Esophagus muscularis mucosa (tissue), 4 donors: Measurements from ENCODE around the gene SPATA1. TPM values are rescaled to one million over a fixed set of nuclear protein-coding genes. Genes with fewer than 3 reads are reported as not detected.

Experiments used
- DNase-seq: peaks from one replicate; pipeline ENCODE4 v3.0.0-alpha.2; 2017; ENCODE audit errors: extremely low spot score
- H3K27ac ChIP-seq, 4 donors: fragments of 200-600 bp; sonication (generic); replicated peaks in 1 of 4; 1 replicate in 3 of 4; 2 replicates in 1 of 4; pipeline ENCODE4 v1.5.1; 2016 to 2019; ENCODE audit warnings: mild to moderate bottlenecking in 1 of 4
- H3K27me3 ChIP-seq, 4 donors: fragments of 200-600 bp; sonication (generic); one replicate each; pipeline versions ENCODE4 v1.5.1 to v1.6.0; 2016 to 2019
- H3K36me3 ChIP-seq, 4 donors: fragments of 200-600 bp; sonication (generic); one replicate each; pipeline ENCODE4 v1.5.1; 2016 to 2019
- H3K4me1 ChIP-seq, 4 donors: fragments of 200-600 bp; sonication (generic); one replicate each; pipeline ENCODE4 v1.5.1; 2016 to 2019
- H3K4me3 ChIP-seq, 4 donors: fragments of 200-600 bp; sonication (generic); 1 replicate in 2 of 4; 2 replicates in 2 of 4; pipeline ENCODE4 v1.5.1; 2016 to 2019; ENCODE audit warnings: mild to moderate bottlenecking in 4 of 4, moderate library complexity in 1 of 4
- H3K9me3 ChIP-seq, 4 donors: fragments of 200-600 bp; sonication (generic); 1 replicate in 3 of 4; 2 replicates in 1 of 4; pipeline ENCODE4 v1.5.1; 2016 to 2019
- CTCF ChIP-seq, 3 experiments: fragments of 200-600 bp in 2 of 3; fragments of 450-650 bp in 1 of 3; sonication (generic) in 2 of 3; IDR thresholded peaks; one replicate each; pipeline ENCODE4 v1.5.1; 2017 to 2019; ENCODE audit warnings: antibody characterized with exemption in 3 of 3, mild to moderate bottlenecking in 2 of 3, moderate library complexity in 1 of 3
- EP300 ChIP-seq: sonication (generic); formaldehyde crosslinking; IDR thresholded peaks from one replicate; pipeline ENCODE4 v1.6.1; 2017; ENCODE audit warnings: antibody characterized with exemption
- POLR2A ChIP-seq: fragments of 450-650 bp; IDR thresholded peaks from one replicate; pipeline ENCODE4 v1.6.1; 2017; ENCODE audit warnings: antibody characterized with exemption, moderate library complexity, mild to moderate bottlenecking, low read depth
- POLR2AphosphoS5 ChIP-seq, 2 donors: sonication (generic); formaldehyde crosslinking; IDR thresholded peaks; one replicate each; pipeline ENCODE4 v1.6.1; 2017; ENCODE audit warnings: antibody characterized with exemption in 2 of 2
- WGBS: methylation state at CpG from one replicate; pipeline ENCODE4 v1.1.5; 2018; 5-methylcytosine and 5-hydroxymethylcytosine counted together
- intact Hi-C: fragments of 100-400 bp; cut with DNase I; formaldehyde crosslinking; loops from one replicate; pipeline ENCODE4 v1.15.1; 2023
- total RNA-seq, 4 donors: library from RNA; depleted of rRNA; stranded (reverse); fragments of >200 nt; gene quantifications; one replicate each; pipeline versions ENCODE4 v1.1.0 to v1.2.1, GENCODE V29; 2016

SPATA1 gene
- total RNA-seq, 4 donors from 2014 or later: 0.19 to 2.7 (median 0.42) TPM; not detected in 1

DNA sequence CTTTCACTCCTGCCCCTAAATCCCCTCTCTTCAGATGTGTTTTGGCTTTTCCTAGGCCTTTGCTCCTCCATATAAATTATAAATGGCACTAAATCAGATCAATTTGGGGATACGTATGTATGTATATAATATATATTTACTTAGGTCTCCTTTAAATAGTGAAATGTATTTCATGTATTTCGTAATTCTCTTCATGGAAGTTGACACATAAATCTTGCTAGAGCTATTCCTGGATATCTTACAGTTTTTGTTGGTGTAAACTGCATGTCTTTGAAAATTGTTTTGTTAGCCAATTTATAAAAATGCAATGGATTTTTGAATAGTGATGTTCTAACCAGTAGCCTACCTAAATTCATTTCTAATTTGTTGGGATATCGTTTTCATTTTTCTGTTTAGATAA is 18.1 kb upstream of the SPATA1 start:
- no peak for DNase-seq
- 82% methylated on average over 3 of the region's 3 CpGs for WGBS
- Histone ChIP-seq H3K27me3 (no peaks in the 10 kb centered on the region), H3K27ac (no peak overlapping the region), H3K36me3 (peaks cover 6 to 68% (median 45%) of the 10 kb centered on the region in 4 donors), H3K9me3 (no peaks in the 10 kb centered on the region), H3K4me1 (peaks cover 5 to 14% (median 8%) of the 10 kb centered on the region in 4 donors), H3K4me3 (no peak overlapping the region)
- intact Hi-C loops: no loop called here
- TF ChIP-seq POLR2A (no peak), POLR2AphosphoS5 (IDR thresholded peaks at IDR 0.05) (no peak), EP300 (no peak), CTCF (IDR thresholded peaks at IDR 0.05) (no peak)

DNA sequence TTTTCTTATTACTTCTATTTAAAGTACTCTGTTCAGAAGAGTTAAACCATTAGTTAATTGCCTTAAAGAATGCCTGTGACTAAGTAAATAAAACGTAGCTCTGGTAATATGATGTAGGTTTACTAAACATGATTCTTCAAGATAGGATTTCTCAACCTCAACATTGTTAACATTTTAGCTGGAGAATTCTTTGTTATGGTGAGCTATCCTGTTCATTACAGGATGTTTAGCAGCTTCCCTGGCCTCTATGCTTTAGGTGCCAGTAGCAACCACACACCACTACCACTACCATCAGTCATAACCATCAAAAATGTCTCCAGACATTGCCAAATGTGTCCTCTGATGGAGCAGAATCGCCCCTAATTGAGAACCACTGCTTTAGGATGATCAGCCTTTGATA is 16.4 kb upstream of the SPATA1 start:
- H3K4me3 ChIP-seq: no peak overlapping the region
- WGBS: 87% methylated on average over 2 of the region's 2 CpGs
- no peaks in the 10 kb centered on the region for H3K9me3 ChIP-seq
- H3K36me3 ChIP-seq: peaks cover 3 to 68% (median 47%) of the 10 kb centered on the region in 4 donors
- H3K27ac ChIP-seq: no peak overlapping the region
- TF ChIP-seq POLR2AphosphoS5 (IDR thresholded peaks at IDR 0.05): no peak
- no peak for TF ChIP-seq POLR2A
- TF ChIP-seq EP300: no peak
- no peak for TF ChIP-seq CTCF (IDR thresholded peaks at IDR 0.05)
- no peak for DNase-seq
- no peaks in the 10 kb centered on the region for H3K27me3 ChIP-seq
- H3K4me1 ChIP-seq: peaks cover 5 to 14% (median 8%) of the 10 kb centered on the region in 4 donors
- intact Hi-C loops: no loop called here

DNA sequence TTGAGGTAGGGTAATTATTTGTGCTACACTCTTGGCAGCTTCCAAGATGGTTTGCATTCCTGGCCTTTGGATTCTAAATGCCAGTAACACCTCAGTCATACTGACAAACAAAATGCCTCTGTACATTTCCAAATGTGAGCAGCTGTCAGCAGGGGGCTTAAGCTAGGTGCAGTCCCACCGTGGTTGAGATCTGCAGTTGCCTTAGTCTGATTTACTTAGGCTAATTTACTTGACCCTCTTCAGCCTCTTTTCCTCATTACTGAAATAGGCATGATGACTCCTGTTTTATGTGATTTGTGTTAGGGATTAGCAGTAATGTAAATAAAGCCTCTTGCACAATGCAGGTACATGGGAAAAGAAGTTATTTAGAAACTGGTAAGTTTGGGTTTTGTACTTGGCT is 13.5 kb upstream of the SPATA1 start:
- intact Hi-C loops: no loop called here
- H3K27ac ChIP-seq: no peak overlapping the region
- TF ChIP-seq POLR2A (no peak), POLR2AphosphoS5 (IDR thresholded peaks at IDR 0.05) (no peak), CTCF (IDR thresholded peaks at IDR 0.05) (no peak), EP300 (no peak)
- WGBS: 43% methylated on average over 1 of the region's 1 CpG
- no peak overlapping the region for H3K4me3 ChIP-seq
- no peaks in the 10 kb centered on the region for H3K27me3 ChIP-seq
- H3K4me1 ChIP-seq: peaks cover 5 to 14% (median 8%) of the 10 kb centered on the region in 4 donors
- no peak for DNase-seq
- peaks cover 15 to 84% (median 67%) of the 10 kb centered on the region in 4 donors for H3K36me3 ChIP-seq
- H3K9me3 ChIP-seq: no peaks in the 10 kb centered on the region

GRCh38 chr1:84493747-84494146 is 12.4 kb upstream of the SPATA1 start:
- Histone ChIP-seq H3K27ac (no peak overlapping the region), H3K9me3 (no peaks in the 10 kb centered on the region), H3K4me1 (peaks cover 5 to 19% (median 14%) of the 10 kb centered on the region in 4 donors), H3K27me3 (no peaks in the 10 kb centered on the region), H3K36me3 (peaks cover 17 to 94% (median 72%) of the 10 kb centered on the region in 4 donors), H3K4me3 (no peak overlapping the region)
- no peak for DNase-seq
- WGBS: 65% methylated on average over 1 of the region's 1 CpG
- intact Hi-C loops: no loop called here
- TF ChIP-seq CTCF (IDR thresholded peaks at IDR 0.05) (no peak), POLR2AphosphoS5 (IDR thresholded peaks at IDR 0.05) (no peak), POLR2A (no peak), EP300 (no peak)

- no peak for DNase-seq
- intact Hi-C loops: no loop called here
- TF ChIP-seq POLR2A: no peak
- TF ChIP-seq POLR2AphosphoS5 (IDR thresholded peaks at IDR 0.05): no peak
- no peak for TF ChIP-seq CTCF (IDR thresholded peaks at IDR 0.05)
- no peak for TF ChIP-seq EP300
- Histone ChIP-seq H3K4me3 (no peak overlapping the region), H3K27ac (no peak overlapping the region), H3K9me3 (no peaks in the 10 kb centered on the region), H3K4me1 (peaks cover 24 to 39% (median 36%) of the 10 kb centered on the region in 4 donors), H3K27me3 (no peaks in the 10 kb centered on the region), H3K36me3 (peaks cover 14 to 96% (median 68%) of the 10 kb centered on the region in 4 donors)
- 87% methylated on average over 3 of the region's 3 CpGs for WGBS
Measured at GRCh38 chr1:84496498-84496897, 9.7 kb upstream of the SPATA1 start.
